ENCODE data around the gene BEST1. TPM values are rescaled to one million over a fixed set of nuclear protein-coding genes. Genes with fewer than 3 reads are reported as not detected.
A peak's percentile ranks its signal among the peaks of the same experiment; 100 is the strongest.

BEST1 gene
- total RNA-seq, 1 experiment from 2014 or later, result 0.22 TPM

- POLR2A ChIA-PET (ENCODE audit: unreplicated experiment), result interaction anchor here (0.6 kb wide), 1 partner anchor 50 kb away, joined by 6 read pairs; no protein-coding TSS in a partner anchor
- no peak overlapping the region for H3K4me3 ChIP-seq (ENCODE audit: low read length)
- H3K4me1 ChIP-seq (ENCODE audit: insufficient read depth, low read length), result peaks cover 64% of the 10 kb centered on the region
- no peaks in the 10 kb centered on the region for H4K20me1 ChIP-seq (ENCODE audit: low read length)
- peak overlapping the region; percentile 27; the same call in 1 of the 2 replicates for H3K4me2 ChIP-seq (ENCODE audit: low read length)
- no peak for TF ChIP-seq EZH2phosphoT487 (IDR thresholded peaks at IDR 0.05; ENCODE audit: borderline replicate concordance, low read length)
- TF ChIP-seq EZH2 (IDR thresholded peaks at IDR 0.05; ENCODE audit: low read length, unreplicated experiment), result no peak
- TF ChIP-seq CTCF (conservative IDR thresholded peaks at IDR 0.05; ENCODE audit: low read depth, low read length), result no peak
- 0 out of 2 replicates have a peak overlapping the region, but pooled peaks have one; percentile 6 for H3K9ac ChIP-seq (ENCODE audit: low read length)
- no peaks in the 10 kb centered on the region for H3K9me2 ChIP-seq (replicated peaks; ENCODE audit: low read length)
- CTCF ChIA-PET, result no interaction called here
- DNase-seq (no peak), ATAC-seq (no peak)
- H3K27me3 ChIP-seq (ENCODE audit: low read length), result no peaks in the 10 kb centered on the region
- peak overlapping the region; percentile 41 for H3K27ac ChIP-seq (ENCODE audit: low read length)
- peaks cover 6% of the 10 kb centered on the region for H3F3A ChIP-seq (ENCODE audit: low read length, unreplicated experiment)
- BruUV-seq (replicated peaks), result TSS peak; percentile 9
- peaks cover 6% of the 10 kb centered on the region for H3K79me2 ChIP-seq (ENCODE audit: low read length)
- H2AFZ ChIP-seq (ENCODE audit: low read length), result no peak overlapping the region
- intact Hi-C loops (cut with micrococcal nuclease), result loop anchor here (10.0 kb wide), 1 partner anchor 579 kb away; no protein-coding TSS in a partner anchor
- no peaks in the 10 kb centered on the region for H3K9me3 ChIP-seq (ENCODE audit: low read length)
- no peaks in the 10 kb centered on the region for H3K36me3 ChIP-seq (ENCODE audit: low read depth, low read length)
Observed at GRCh38 chr11:61975638-61976419, 25.7 kb downstream of the BEST1 start.

- ATAC-seq, result no peak
- no peak overlapping the region for H3K27ac ChIP-seq (ENCODE audit: low read length)
- intact Hi-C loops (cut with micrococcal nuclease), result loop anchor here (10.0 kb wide), 1 partner anchor 578 kb away; no protein-coding TSS in a partner anchor
Observed at GRCh38 chr11:61976420-61976800, 26.3 kb downstream of the BEST1 start.

More at GRCh38 chr11:61976420-61976800, 26.3 kb downstream of the BEST1 start:
- H4K20me1 ChIP-seq (ENCODE audit: low read length), result no peaks in the 10 kb centered on the region
- CTCF ChIA-PET, result no interaction called here
- TF ChIP-seq CTCF (conservative IDR thresholded peaks at IDR 0.05; ENCODE audit: low read depth, low read length) (no peak), EZH2 (IDR thresholded peaks at IDR 0.05; ENCODE audit: low read length, unreplicated experiment) (no peak), EZH2phosphoT487 (IDR thresholded peaks at IDR 0.05; ENCODE audit: borderline replicate concordance, low read length) (no peak)
- DNase-seq, result no peak
- no peaks in the 10 kb centered on the region for H3K36me3 ChIP-seq (ENCODE audit: low read depth, low read length)
- no peak overlapping the region for H3K9ac ChIP-seq (ENCODE audit: low read length)
- H3K79me2 ChIP-seq (ENCODE audit: low read length), result no peaks in the 10 kb centered on the region
- H3K4me1 ChIP-seq (ENCODE audit: insufficient read depth, low read length), result peaks cover 58% of the 10 kb centered on the region
- H2AFZ ChIP-seq (ENCODE audit: low read length), result no peak overlapping the region
- no peaks in the 10 kb centered on the region for H3K27me3 ChIP-seq (ENCODE audit: low read length)
- no TSS peak for BruUV-seq (replicated peaks)
- H3K9me2 ChIP-seq (replicated peaks; ENCODE audit: low read length), result no peaks in the 10 kb centered on the region
- POLR2A ChIA-PET (ENCODE audit: unreplicated experiment), result interaction anchor here (0.6 kb wide), 1 partner anchor 49 kb away, joined by 6 read pairs; no protein-coding TSS in a partner anchor
- H3K4me2 ChIP-seq (ENCODE audit: low read length), result no peak overlapping the region
- H3K4me3 ChIP-seq (ENCODE audit: low read length), result no peak overlapping the region
- no peaks in the 10 kb centered on the region for H3K9me3 ChIP-seq (ENCODE audit: low read length)
- peaks cover 6% of the 10 kb centered on the region for H3F3A ChIP-seq (ENCODE audit: low read length, unreplicated experiment)

Measured in PC-3 (cell line).